ENCODE measurements around the gene ZNF207. TPM values are rescaled to one million over a fixed set of nuclear protein-coding genes. Genes with fewer than 3 reads are reported as not detected.

The ZNF207 gene
- total and polyA plus RNA-seq, 9 of the 15 experiments (the other 6 are each of a cell fraction or from before 2014, with no cell fraction given): 123 to 370 (median 250) TPM

DNA sequence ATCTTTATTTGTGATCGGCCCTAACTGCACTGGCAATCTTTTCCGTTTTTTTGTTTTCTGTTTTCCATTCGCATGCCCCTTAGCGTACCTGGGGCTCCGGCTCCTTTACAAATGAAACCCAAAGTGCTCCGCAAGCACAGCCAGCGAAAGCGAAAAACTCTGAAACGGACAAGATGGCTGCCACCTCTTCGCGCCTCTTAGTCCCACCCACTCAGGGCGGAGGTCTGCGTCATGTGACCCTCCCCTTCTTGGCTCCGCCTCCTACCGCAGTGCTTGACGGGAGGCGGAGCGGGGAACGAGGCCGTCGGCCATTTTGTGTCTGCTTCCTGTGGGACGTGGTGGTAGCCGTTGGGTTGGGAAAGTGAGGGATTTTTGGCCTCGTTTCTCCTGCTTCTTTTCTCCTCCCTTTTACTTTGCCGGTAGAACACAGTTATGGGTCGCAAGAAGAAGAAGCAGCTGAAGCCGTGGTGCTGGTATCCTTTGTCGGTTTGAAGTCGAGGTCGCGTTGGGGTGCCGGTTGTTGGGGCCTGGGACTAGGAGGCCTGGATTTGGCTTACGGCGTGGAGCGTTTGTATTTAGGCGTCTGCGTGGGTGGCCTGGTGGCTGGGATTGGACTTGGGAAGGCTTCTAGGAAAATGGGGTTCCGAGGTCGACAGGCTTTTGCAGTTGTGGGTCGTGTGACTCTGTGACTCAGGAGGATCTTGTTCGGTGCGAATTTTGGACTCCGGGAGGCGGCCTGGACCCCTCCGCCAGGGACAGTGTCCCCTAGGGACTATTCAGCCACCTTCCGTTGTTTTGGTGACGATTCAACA, at the start of gene ZNF207 (continued):
- TF ChIP-seq ZNF23 (CRISPR knock-in tag; IDR thresholded peaks at IDR 0.05): no peak
- peak; percentile 94 to 99 (median 97) for TF ChIP-seq YY1 (IDR thresholded peaks at IDR 0.05; ENCODE audit: borderline replicate concordance in 1 of 3, control insufficient read depth in 1 of 3, extremely low read depth in 1 of 3, insufficient read depth in 3 of 3, insufficient read length in 1 of 3, insufficient replicate concordance in 2 of 3, low read depth in 1 of 3, low read length in 2 of 3)
- TF ChIP-seq NONO (IDR thresholded peaks at IDR 0.05; ENCODE audit: low read depth in 2 of 2, low read length in 1 of 2): no peak
- TF ChIP-seq MCM7 (IDR thresholded peaks at IDR 0.05): no peak
- TF ChIP-seq CC2D1A (IDR thresholded peaks at IDR 0.05): no peak; the same call in none of the 2 replicates
- TF ChIP-seq RB1 (IDR thresholded peaks at IDR 0.05; ENCODE audit: low read depth): peak; percentile 23; the same call in 1 of the 2 replicates
- no peak for TF ChIP-seq SMARCB1 (IDR thresholded peaks at IDR 0.05; ENCODE audit: insufficient read length, low read depth)
- TF ChIP-seq HLTF (IDR thresholded peaks at IDR 0.05): no peak; the same call in 1 of the 2 replicates
- TF ChIP-seq NFIC (IDR thresholded peaks at IDR 0.05): peak; percentile 41; the same call in 1 of the 2 replicates
- no peak for TF ChIP-seq PRPF4 (IDR thresholded peaks at IDR 0.05; ENCODE audit: insufficient read depth, low read depth, low read length, poor library complexity, severe bottlenecking)
- no peak for TF ChIP-seq PRMT5 (CRISPR knock-in tag; IDR thresholded peaks at IDR 0.05)
- TF ChIP-seq JUN (IDR thresholded peaks at IDR 0.05; ENCODE audit: borderline replicate concordance, low read depth, low read length): peak; percentile 74; the same call in 1 of the 2 replicates
- no peak for TF ChIP-seq JUN (CRISPR knock-in tag; IDR thresholded peaks at IDR 0.05; ENCODE audit: borderline replicate concordance)
- TF ChIP-seq, protein P1, sequence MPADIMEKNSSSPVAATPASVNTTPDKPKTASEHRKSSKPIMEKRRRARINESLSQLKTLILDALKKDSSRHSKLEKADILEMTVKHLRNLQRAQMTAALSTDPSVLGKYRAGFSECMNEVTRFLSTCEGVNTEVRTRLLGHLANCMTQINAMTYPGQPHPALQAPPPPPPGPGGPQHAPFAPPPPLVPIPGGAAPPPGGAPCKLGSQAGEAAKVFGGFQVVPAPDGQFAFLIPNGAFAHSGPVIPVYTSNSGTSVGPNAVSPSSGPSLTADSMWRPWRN (IDR thresholded peaks at IDR 0.05; ENCODE audit: low read depth): no peak
- TF ChIP-seq, protein P2, sequence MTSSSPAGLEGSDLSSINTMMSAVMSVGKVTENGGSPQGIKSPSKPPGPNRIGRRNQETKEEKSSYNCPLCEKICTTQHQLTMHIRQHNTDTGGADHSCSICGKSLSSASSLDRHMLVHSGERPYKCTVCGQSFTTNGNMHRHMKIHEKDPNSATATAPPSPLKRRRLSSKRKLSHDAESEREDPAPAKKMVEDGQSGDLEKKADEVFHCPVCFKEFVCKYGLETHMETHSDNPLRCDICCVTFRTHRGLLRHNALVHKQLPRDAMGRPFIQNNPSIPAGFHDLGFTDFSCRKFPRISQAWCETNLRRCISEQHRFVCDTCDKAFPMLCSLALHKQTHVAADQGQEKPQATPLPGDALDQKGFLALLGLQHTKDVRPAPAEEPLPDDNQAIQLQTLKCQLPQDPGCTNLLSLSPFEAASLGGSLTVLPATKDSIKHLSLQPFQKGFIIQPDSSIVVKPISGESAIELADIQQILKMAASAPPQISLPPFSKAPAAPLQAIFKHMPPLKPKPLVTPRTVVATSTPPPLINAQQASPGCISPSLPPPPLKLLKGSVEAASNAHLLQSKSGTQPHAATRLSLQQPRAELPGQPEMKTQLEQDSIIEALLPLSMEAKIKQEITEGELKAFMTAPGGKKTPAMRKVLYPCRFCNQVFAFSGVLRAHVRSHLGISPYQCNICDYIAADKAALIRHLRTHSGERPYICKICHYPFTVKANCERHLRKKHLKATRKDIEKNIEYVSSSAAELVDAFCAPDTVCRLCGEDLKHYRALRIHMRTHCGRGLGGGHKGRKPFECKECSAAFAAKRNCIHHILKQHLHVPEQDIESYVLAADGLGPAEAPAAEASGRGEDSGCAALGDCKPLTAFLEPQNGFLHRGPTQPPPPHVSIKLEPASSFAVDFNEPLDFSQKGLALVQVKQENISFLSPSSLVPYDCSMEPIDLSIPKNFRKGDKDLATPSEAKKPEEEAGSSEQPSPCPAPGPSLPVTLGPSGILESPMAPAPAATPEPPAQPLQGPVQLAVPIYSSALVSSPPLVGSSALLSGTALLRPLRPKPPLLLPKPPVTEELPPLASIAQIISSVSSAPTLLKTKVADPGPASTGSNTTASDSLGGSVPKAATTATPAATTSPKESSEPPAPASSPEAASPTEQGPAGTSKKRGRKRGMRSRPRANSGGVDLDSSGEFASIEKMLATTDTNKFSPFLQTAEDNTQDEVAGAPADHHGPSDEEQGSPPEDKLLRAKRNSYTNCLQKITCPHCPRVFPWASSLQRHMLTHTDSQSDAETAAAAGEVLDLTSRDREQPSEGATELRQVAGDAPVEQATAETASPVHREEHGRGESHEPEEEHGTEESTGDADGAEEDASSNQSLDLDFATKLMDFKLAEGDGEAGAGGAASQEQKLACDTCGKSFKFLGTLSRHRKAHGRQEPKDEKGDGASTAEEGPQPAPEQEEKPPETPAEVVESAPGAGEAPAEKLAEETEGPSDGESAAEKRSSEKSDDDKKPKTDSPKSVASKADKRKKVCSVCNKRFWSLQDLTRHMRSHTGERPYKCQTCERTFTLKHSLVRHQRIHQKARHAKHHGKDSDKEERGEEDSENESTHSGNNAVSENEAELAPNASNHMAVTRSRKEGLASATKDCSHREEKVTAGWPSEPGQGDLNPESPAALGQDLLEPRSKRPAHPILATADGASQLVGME (CRISPR knock-in tag; IDR thresholded peaks at IDR 0.05): no peak
- TF ChIP-seq, protein P3, sequence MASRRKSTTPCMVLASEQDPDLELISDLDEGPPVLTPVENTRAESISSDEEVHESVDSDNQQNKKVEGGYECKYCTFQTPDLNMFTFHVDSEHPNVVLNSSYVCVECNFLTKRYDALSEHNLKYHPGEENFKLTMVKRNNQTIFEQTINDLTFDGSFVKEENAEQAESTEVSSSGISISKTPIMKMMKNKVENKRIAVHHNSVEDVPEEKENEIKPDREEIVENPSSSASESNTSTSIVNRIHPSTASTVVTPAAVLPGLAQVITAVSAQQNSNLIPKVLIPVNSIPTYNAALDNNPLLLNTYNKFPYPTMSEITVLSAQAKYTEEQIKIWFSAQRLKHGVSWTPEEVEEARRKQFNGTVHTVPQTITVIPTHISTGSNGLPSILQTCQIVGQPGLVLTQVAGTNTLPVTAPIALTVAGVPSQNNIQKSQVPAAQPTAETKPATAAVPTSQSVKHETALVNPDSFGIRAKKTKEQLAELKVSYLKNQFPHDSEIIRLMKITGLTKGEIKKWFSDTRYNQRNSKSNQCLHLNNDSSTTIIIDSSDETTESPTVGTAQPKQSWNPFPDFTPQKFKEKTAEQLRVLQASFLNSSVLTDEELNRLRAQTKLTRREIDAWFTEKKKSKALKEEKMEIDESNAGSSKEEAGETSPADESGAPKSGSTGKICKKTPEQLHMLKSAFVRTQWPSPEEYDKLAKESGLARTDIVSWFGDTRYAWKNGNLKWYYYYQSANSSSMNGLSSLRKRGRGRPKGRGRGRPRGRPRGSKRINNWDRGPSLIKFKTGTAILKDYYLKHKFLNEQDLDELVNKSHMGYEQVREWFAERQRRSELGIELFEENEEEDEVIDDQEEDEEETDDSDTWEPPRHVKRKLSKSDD (conservative IDR thresholded peaks at IDR 0.05; ENCODE audit: low read length): no peak
- TF ChIP-seq CBX2 (IDR thresholded peaks at IDR 0.05; ENCODE audit: insufficient read depth, low read length, poor library complexity, severe bottlenecking): no peak
- no peak for TF ChIP-seq LCOR (CRISPR knock-in tag; IDR thresholded peaks at IDR 0.05)
- no peak for TF ChIP-seq ZNF134 (CRISPR knock-in tag; conservative IDR thresholded peaks at IDR 0.05)
